BLaER1 treated with 17β-estradiol and CSF1 and Interleukin-3, amounts not matched to agents 10 nM and 100 nM (cell line): ENCODE results near the gene FGF5.

Source experiments
- H3K27ac ChIP-seq, 11 experiments: shearing (Covaris generic); formaldehyde crosslinking; 2 replicates each; pipeline ENCODE4 v1.8.1; 2022
- H3K27me3 ChIP-seq, 11 experiments: shearing (Covaris generic); formaldehyde crosslinking; 2 replicates each; pipeline ENCODE4 v1.8.1; 2022
- H3K36me3 ChIP-seq, 11 experiments: shearing (Covaris generic); formaldehyde crosslinking; 2 replicates each; pipeline ENCODE4 v1.8.1; 2022
- H3K4me1 ChIP-seq, 10 experiments: shearing (Covaris generic); formaldehyde crosslinking; 2 replicates each; pipeline ENCODE4 v1.8.1; 2022
- H3K4me2 ChIP-seq, 11 experiments: shearing (Covaris generic); formaldehyde crosslinking; 2 replicates each; pipeline ENCODE4 v1.8.1; 2022
- H3K4me3 ChIP-seq, 10 experiments: shearing (Covaris generic); formaldehyde crosslinking; 2 replicates each; pipeline ENCODE4 v1.8.1; 2022
- H3K9ac ChIP-seq, 11 experiments: shearing (Covaris generic); formaldehyde crosslinking; 2 replicates each; pipeline ENCODE4 v1.8.1; 2022
- H3K9me3 ChIP-seq, 11 experiments: shearing (Covaris generic); formaldehyde crosslinking; replicated peaks in 1 of 11; 2 replicates each; pipeline ENCODE4 v1.8.1; 2022
- H4K20me1 ChIP-seq, 11 experiments: shearing (Covaris generic); formaldehyde crosslinking; 2 replicates each; pipeline ENCODE4 v1.8.1; 2022
- Cebpa-rat ChIP-seq, 11 experiments: shearing (Covaris generic); IDR thresholded peaks; 2 replicates each; pipeline ENCODE4 v1.8.1; 2022

The FGF5 gene

GRCh38 chr4:80266253-80266901, at the start of gene FGF5:
FGF5 (plus strand) TSS chr4:80266664; CDS start chr4:80266825, 161 bp downstream.
- H3K27me3 ChIP-seq = no peaks in the 10 kb centered on the region
- peaks cover 10 to 38% (median 28%) of the 10 kb centered on the region in 11 experiments; a peak in 17 of 22 replicates for H3K9me3 ChIP-seq
- no peaks in the 10 kb centered on the region for H3K36me3 ChIP-seq
- H3K27ac ChIP-seq = peak within 1 kb of the TSS in 9 of 11 experiments; percentile 51 to 73 (median 62); a peak in 18 of 22 replicates
- no peaks in the 10 kb centered on the region for H4K20me1 ChIP-seq
- TF ChIP-seq Cebpa-rat (IDR thresholded peaks at IDR 0.05) = no peak
- H3K9ac ChIP-seq = peak within 1 kb of the TSS; percentile 48 to 74 (median 66); a peak in 20 of 22 replicates
- H3K4me3 ChIP-seq = peak within 1 kb of the TSS; percentile 49 to 66 (median 58)
- peak within 1 kb of the TSS; percentile 58 to 89 (median 78) for H3K4me2 ChIP-seq
- H3K4me1 ChIP-seq = peaks cover 0 to 14% (median 6%) of the 10 kb centered on the region in 10 experiments; a peak in 10 of 20 replicates

- H3K27me3 ChIP-seq = no peaks in the 10 kb centered on the region
- no peak overlapping the region for H3K27ac ChIP-seq
- H3K4me1 ChIP-seq = peaks cover 0 to 15% (median 3%) of the 10 kb centered on the region in 10 experiments; a peak in 8 of 20 replicates
- H3K9me3 ChIP-seq = no peaks in the 10 kb centered on the region
- no peaks in the 10 kb centered on the region for H4K20me1 ChIP-seq
- no peak for TF ChIP-seq Cebpa-rat (IDR thresholded peaks at IDR 0.05)
- H3K4me3 ChIP-seq = no peak overlapping the region
- H3K4me2 ChIP-seq = no peak overlapping the region
- no peak overlapping the region for H3K9ac ChIP-seq
- H3K36me3 ChIP-seq = no peaks in the 10 kb centered on the region
Observed at GRCh38 chr4:80219301-80220025, 47.0 kb upstream of the FGF5 start.

- Histone ChIP-seq H4K20me1 (no peaks in the 10 kb centered on the region), H3K4me3 (no peak overlapping the region), H3K4me2 (no peak overlapping the region), H3K36me3 (no peaks in the 10 kb centered on the region), H3K27me3 (no peaks in the 10 kb centered on the region), H3K9ac (no peak overlapping the region), H3K27ac (no peak overlapping the region), H3K9me3 (no peaks in the 10 kb centered on the region), H3K4me1 (peaks cover 0 to 14% (median 3%) of the 10 kb centered on the region in 10 experiments; a peak in 8 of 20 replicates)
- no peak for TF ChIP-seq Cebpa-rat (IDR thresholded peaks at IDR 0.05)
Observed at GRCh38 chr4:80220711-80221110, 45.8 kb upstream of the FGF5 start.

GRCh38 chr4:80221161-80221560, 45.3 kb upstream of the FGF5 start:
- Histone ChIP-seq H3K4me3 (no peak overlapping the region), H3K9me3 (no peaks in the 10 kb centered on the region), H3K36me3 (no peaks in the 10 kb centered on the region), H3K27me3 (no peaks in the 10 kb centered on the region), H3K9ac (no peak overlapping the region), H4K20me1 (no peaks in the 10 kb centered on the region), H3K4me2 (no peak overlapping the region), H3K4me1 (peaks cover 0 to 10% (median 2%) of the 10 kb centered on the region in 10 experiments; a peak in 8 of 20 replicates), H3K27ac (no peak overlapping the region)
- TF ChIP-seq Cebpa-rat (IDR thresholded peaks at IDR 0.05) = no peak

GRCh38 chr4:80225595-80225994, 40.9 kb upstream of the FGF5 start:
- Histone ChIP-seq H3K27ac (no peak overlapping the region), H3K4me2 (no peak overlapping the region), H3K4me3 (no peak overlapping the region), H4K20me1 (no peaks in the 10 kb centered on the region), H3K4me1 (no peaks in the 10 kb centered on the region), H3K36me3 (no peaks in the 10 kb centered on the region), H3K9ac (no peak overlapping the region), H3K27me3 (no peaks in the 10 kb centered on the region), H3K9me3 (no peaks in the 10 kb centered on the region)
- no peak for TF ChIP-seq Cebpa-rat (IDR thresholded peaks at IDR 0.05)

GRCh38 chr4:80226094-80226493, 40.4 kb upstream of the FGF5 start:
- no peaks in the 10 kb centered on the region for H3K4me1 ChIP-seq
- H3K9me3 ChIP-seq = no peaks in the 10 kb centered on the region
- no peaks in the 10 kb centered on the region for H3K36me3 ChIP-seq
- no peaks in the 10 kb centered on the region for H4K20me1 ChIP-seq
- TF ChIP-seq Cebpa-rat (IDR thresholded peaks at IDR 0.05) = no peak
- H3K4me2 ChIP-seq = no peak overlapping the region
- no peak overlapping the region for H3K9ac ChIP-seq
- no peak overlapping the region for H3K27ac ChIP-seq
- no peaks in the 10 kb centered on the region for H3K27me3 ChIP-seq
- H3K4me3 ChIP-seq = no peak overlapping the region

GRCh38 chr4:80228460-80228859, 38.0 kb upstream of the FGF5 start:
- Histone ChIP-seq H3K27ac (no peak overlapping the region), H3K36me3 (no peaks in the 10 kb centered on the region), H3K9ac (no peak overlapping the region), H4K20me1 (no peaks in the 10 kb centered on the region), H3K4me1 (no peaks in the 10 kb centered on the region), H3K9me3 (no peaks in the 10 kb centered on the region), H3K27me3 (no peaks in the 10 kb centered on the region), H3K4me3 (no peak overlapping the region), H3K4me2 (no peak overlapping the region)
- TF ChIP-seq Cebpa-rat (IDR thresholded peaks at IDR 0.05) = no peak

- Histone ChIP-seq H3K27me3 (no peaks in the 10 kb centered on the region), H3K4me1 (no peaks in the 10 kb centered on the region), H4K20me1 (no peaks in the 10 kb centered on the region), H3K36me3 (no peaks in the 10 kb centered on the region), H3K9ac (no peak overlapping the region), H3K4me3 (no peak overlapping the region), H3K9me3 (no peaks in the 10 kb centered on the region), H3K27ac (no peak overlapping the region), H3K4me2 (no peak overlapping the region)
- no peak for TF ChIP-seq Cebpa-rat (IDR thresholded peaks at IDR 0.05)
Observed at GRCh38 chr4:80229128-80229527, 37.3 kb upstream of the FGF5 start.

- Histone ChIP-seq H3K36me3 (no peaks in the 10 kb centered on the region), H3K4me2 (no peak overlapping the region), H3K27me3 (no peaks in the 10 kb centered on the region), H3K4me1 (no peaks in the 10 kb centered on the region), H3K27ac (no peak overlapping the region), H3K4me3 (no peak overlapping the region), H3K9me3 (no peaks in the 10 kb centered on the region), H4K20me1 (no peaks in the 10 kb centered on the region), H3K9ac (no peak overlapping the region)
- TF ChIP-seq Cebpa-rat (IDR thresholded peaks at IDR 0.05) = no peak
Observed at GRCh38 chr4:80229590-80229989, 36.9 kb upstream of the FGF5 start.

GRCh38 chr4:80231180-80231579, 35.3 kb upstream of the FGF5 start:
- Histone ChIP-seq H4K20me1 (no peaks in the 10 kb centered on the region), H3K27me3 (no peaks in the 10 kb centered on the region), H3K9ac (no peak overlapping the region), H3K36me3 (no peaks in the 10 kb centered on the region), H3K4me3 (no peak overlapping the region), H3K9me3 (no peaks in the 10 kb centered on the region), H3K27ac (no peak overlapping the region), H3K4me2 (no peak overlapping the region), H3K4me1 (no peaks in the 10 kb centered on the region)
- TF ChIP-seq Cebpa-rat (IDR thresholded peaks at IDR 0.05) = no peak
